ENCODE results near the gene SOCS6. TPM values are rescaled to one million over a fixed set of nuclear protein-coding genes. Genes with fewer than 3 reads are reported as not detected.

The SOCS6 gene
- total RNA-seq, 2 donors from 2014 or later: 20.3 to 21.3 TPM

DNA sequence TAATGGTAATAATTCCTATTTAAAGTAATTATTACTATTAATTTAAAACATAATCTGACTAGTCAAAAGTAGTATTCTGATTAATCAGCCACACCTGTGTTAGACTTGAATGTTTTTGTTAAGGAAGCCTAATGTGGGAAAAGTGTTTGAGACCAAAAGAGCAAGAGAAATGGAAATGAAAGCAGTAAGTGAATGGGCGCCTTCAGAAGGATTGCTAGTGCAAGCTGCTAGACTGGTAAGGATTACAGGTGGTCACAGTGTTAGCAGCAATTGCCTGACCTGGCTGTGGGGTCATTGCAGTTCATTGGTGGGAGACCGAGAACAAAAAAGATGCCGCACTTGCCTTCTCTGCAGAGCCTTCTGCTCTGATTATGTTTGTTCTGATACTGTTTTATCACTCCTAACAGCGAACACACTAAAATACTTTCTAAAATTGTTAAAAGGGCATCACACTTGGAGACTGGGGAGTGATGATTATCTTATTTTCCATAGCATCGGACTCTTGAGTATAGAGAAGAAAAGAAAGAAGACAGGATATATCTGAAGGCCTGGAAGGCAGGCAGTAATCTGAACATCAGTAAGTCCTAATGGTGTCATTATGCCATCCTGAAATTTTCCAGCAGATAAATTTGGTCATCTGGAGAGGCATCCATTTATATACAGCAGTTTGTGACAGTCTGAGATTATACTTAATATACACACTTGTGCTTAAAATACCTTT, 5.8 kb downstream of the SOCS6 start:
- H3K9me3 ChIP-seq: no peaks in the 10 kb centered on the region
- H3K4me3 ChIP-seq: no peak overlapping the region
- no peaks in the 10 kb centered on the region for H3K27me3 ChIP-seq (replicated peaks; ENCODE audit: insufficient read depth)
- ATAC-seq (ENCODE audit: insufficient number of reproducible peaks, low FRiP score, low read depth): no peak
- TF ChIP-seq, protein P1, sequence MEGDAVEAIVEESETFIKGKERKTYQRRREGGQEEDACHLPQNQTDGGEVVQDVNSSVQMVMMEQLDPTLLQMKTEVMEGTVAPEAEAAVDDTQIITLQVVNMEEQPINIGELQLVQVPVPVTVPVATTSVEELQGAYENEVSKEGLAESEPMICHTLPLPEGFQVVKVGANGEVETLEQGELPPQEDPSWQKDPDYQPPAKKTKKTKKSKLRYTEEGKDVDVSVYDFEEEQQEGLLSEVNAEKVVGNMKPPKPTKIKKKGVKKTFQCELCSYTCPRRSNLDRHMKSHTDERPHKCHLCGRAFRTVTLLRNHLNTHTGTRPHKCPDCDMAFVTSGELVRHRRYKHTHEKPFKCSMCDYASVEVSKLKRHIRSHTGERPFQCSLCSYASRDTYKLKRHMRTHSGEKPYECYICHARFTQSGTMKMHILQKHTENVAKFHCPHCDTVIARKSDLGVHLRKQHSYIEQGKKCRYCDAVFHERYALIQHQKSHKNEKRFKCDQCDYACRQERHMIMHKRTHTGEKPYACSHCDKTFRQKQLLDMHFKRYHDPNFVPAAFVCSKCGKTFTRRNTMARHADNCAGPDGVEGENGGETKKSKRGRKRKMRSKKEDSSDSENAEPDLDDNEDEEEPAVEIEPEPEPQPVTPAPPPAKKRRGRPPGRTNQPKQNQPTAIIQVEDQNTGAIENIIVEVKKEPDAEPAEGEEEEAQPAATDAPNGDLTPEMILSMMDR (IDR thresholded peaks at IDR 0.05): no peak
- H3K4me1 ChIP-seq (ENCODE audit: control insufficient read depth in 1 of 2, low read depth in 2 of 2): peaks cover 31 to 62% of the 10 kb centered on the region in 2 donors
- no peak overlapping the region for H3K27ac ChIP-seq
- no peak for DNase-seq (ENCODE audit: low spot score)
- no peaks in the 10 kb centered on the region for H3K36me3 ChIP-seq

GRCh38 chr18:70295192-70296188, 6.6 kb downstream of the SOCS6 start:
- H3K4me1 ChIP-seq (ENCODE audit: control insufficient read depth in 1 of 2, low read depth in 2 of 2): peaks cover 27 to 58% of the 10 kb centered on the region in 2 donors
- H3K9me3 ChIP-seq: no peaks in the 10 kb centered on the region
- no peaks in the 10 kb centered on the region for H3K36me3 ChIP-seq
- no peak for ATAC-seq (ENCODE audit: insufficient number of reproducible peaks, low FRiP score, low read depth)
- H3K27me3 ChIP-seq (replicated peaks; ENCODE audit: insufficient read depth): no peaks in the 10 kb centered on the region
- H3K4me3 ChIP-seq: no peak overlapping the region
- TF ChIP-seq, protein P1 (IDR thresholded peaks at IDR 0.05): no peak
- DNase-seq (ENCODE audit: low spot score): no peak
- H3K27ac ChIP-seq: no peak overlapping the region

DNA sequence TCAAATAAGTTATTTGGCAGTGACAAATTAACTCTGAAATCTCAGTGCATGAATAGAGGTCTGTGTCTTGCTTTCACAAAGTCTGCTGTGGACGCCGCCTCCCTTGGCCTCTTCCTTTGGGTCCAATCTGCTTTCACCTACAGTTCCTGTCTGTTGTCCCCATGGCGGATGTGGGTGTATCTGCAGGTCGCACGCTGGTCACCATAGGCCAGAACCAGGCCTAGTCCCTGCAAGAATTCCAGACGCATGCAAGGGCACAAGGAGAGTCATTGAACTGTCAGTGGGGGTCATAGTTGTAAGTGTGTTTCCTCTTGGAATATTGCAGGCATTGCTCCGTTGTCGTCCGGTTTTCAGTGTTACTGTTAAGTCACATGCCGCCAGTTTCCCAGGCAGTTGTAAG, 7.4 kb downstream of the SOCS6 start:
- H3K4me1 ChIP-seq (ENCODE audit: control insufficient read depth in 1 of 2, low read depth in 2 of 2): peaks cover 19 to 56% of the 10 kb centered on the region in 2 donors
- no peak overlapping the region for H3K4me3 ChIP-seq
- no peak for DNase-seq (ENCODE audit: low spot score)
- ATAC-seq (ENCODE audit: insufficient number of reproducible peaks, low FRiP score, low read depth): no peak
- no peaks in the 10 kb centered on the region for H3K36me3 ChIP-seq
- no peaks in the 10 kb centered on the region for H3K27me3 ChIP-seq (replicated peaks; ENCODE audit: insufficient read depth)
- no peak overlapping the region for H3K27ac ChIP-seq
- TF ChIP-seq, protein P1 (IDR thresholded peaks at IDR 0.05): no peak
- H3K9me3 ChIP-seq: no peaks in the 10 kb centered on the region

DNA sequence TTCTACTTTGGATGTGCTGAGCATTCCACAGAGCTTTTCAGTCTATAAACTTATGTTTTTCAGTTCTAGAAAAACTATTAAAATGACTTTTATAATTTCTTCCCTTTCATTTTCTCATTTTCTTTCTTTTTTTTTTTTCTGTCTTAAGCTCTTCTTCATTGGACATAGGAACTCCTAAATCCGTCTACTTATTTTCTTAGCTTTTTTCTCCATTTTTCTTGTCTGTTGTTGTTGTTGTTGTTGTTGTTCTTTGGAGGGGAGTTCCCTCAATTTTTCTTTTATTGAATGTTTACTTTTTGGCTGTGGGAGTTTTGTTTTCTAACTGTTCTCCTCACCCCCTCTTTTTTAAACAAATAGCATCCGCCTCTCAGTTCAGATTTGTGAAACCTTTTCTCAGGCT, 7.9 kb downstream of the SOCS6 start:
- Histone ChIP-seq H3K4me1 (ENCODE audit: control insufficient read depth in 1 of 2, low read depth in 2 of 2) (peaks cover 19 to 56% of the 10 kb centered on the region in 2 donors), H3K27me3 (replicated peaks; ENCODE audit: insufficient read depth) (no peaks in the 10 kb centered on the region), H3K27ac (no peak overlapping the region), H3K9me3 (no peaks in the 10 kb centered on the region), H3K36me3 (no peaks in the 10 kb centered on the region), H3K4me3 (no peak overlapping the region)
- ATAC-seq (ENCODE audit: insufficient number of reproducible peaks, low FRiP score, low read depth): no peak
- TF ChIP-seq, protein P1 (IDR thresholded peaks at IDR 0.05): no peak
- DNase-seq (ENCODE audit: low spot score): no peak

DNA sequence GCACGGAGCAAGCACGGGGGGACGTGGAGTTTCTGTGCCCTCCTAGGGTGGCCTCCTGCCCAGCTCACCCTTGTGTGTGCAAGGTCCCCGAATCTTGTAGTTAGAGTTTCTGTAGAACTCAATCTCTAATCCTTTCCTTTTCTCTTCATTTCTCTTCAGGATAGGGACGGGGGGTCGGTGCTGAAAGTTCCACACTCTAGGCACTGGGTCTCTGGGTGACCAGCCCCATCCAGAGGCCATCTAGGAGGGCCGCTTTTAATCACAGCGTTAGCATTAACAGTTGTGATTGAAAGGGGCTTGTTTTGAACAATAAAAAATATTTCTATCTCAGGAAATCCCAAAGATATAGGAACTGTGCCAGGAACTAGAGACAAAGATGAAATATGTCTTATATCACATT, 10.5 kb downstream of the SOCS6 start:
- H3K9me3 ChIP-seq: no peaks in the 10 kb centered on the region
- H3K27ac ChIP-seq: no peak overlapping the region
- ATAC-seq (ENCODE audit: insufficient number of reproducible peaks, low FRiP score, low read depth) (no peak), DNase-seq (ENCODE audit: low spot score) (no peak)
- no peaks in the 10 kb centered on the region for H3K27me3 ChIP-seq (replicated peaks; ENCODE audit: insufficient read depth)
- TF ChIP-seq, protein P1 (IDR thresholded peaks at IDR 0.05): no peak
- H3K4me3 ChIP-seq: no peak overlapping the region
- peaks cover 37 to 53% of the 10 kb centered on the region in 2 donors for H3K4me1 ChIP-seq (ENCODE audit: control insufficient read depth in 1 of 2, low read depth in 2 of 2)
- no peaks in the 10 kb centered on the region for H3K36me3 ChIP-seq
